T-helper 17 cell (primary cell): ENCODE measurements around the gene KCTD16. TPM values are rescaled to one million over a fixed set of nuclear protein-coding genes. Genes with fewer than 3 reads are reported as not detected.

ENCODE experiments used
- ATAC-seq: fragments of 150-1000 bp; cut with Tn5 transposase; 2 replicates; pipeline ENCODE4 v1.10.0; 2021; ENCODE audit warnings: mild to moderate bottlenecking, moderate library complexity
- DNase-seq, 3 donors: peaks; one replicate each; pipeline versions ENCODE4 v3.0.0 to v3.0.0-alpha.2; 2020 to 2021
- H3K9me3 ChIP-seq: one replicate; pipeline ENCODE4 v1.7.0; 2013; ENCODE audit warnings: low read length, mild to moderate bottlenecking; ENCODE audit not compliant: control insufficient read depth, poor library complexity, severe bottlenecking
- H3K27ac Mint-ChIP-seq: one replicate; pipeline ENCODE4 v1.8.0; 2022; ENCODE audit warnings: mild to moderate bottlenecking, moderate library complexity, mixed read lengths
- H3K27me3 Mint-ChIP-seq: one replicate; pipeline ENCODE4 v1.8.0; 2022; ENCODE audit warnings: mixed read lengths
- H3K36me3 Mint-ChIP-seq: one replicate; pipeline ENCODE4 v1.8.0; 2022; ENCODE audit warnings: low read depth, mixed read lengths
- H3K4me1 Mint-ChIP-seq: one replicate; pipeline ENCODE4 v1.8.0; 2022; ENCODE audit warnings: mild to moderate bottlenecking, mixed read lengths
- H3K4me3 Mint-ChIP-seq: one replicate; pipeline ENCODE4 v1.8.0; 2022; ENCODE audit warnings: mild to moderate bottlenecking, moderate library complexity, mixed read lengths
- total RNA-seq, 4 donors: library from RNA in 2 of 4; stranded (reverse) in 2 of 4; gene quantifications; one replicate each; pipeline ENCODE4 v1.2.3 and lab custom pipeline; 2022 to 2026

The KCTD16 gene
- total RNA-seq, 2 donors from 2014 or later: not detected

DNA sequence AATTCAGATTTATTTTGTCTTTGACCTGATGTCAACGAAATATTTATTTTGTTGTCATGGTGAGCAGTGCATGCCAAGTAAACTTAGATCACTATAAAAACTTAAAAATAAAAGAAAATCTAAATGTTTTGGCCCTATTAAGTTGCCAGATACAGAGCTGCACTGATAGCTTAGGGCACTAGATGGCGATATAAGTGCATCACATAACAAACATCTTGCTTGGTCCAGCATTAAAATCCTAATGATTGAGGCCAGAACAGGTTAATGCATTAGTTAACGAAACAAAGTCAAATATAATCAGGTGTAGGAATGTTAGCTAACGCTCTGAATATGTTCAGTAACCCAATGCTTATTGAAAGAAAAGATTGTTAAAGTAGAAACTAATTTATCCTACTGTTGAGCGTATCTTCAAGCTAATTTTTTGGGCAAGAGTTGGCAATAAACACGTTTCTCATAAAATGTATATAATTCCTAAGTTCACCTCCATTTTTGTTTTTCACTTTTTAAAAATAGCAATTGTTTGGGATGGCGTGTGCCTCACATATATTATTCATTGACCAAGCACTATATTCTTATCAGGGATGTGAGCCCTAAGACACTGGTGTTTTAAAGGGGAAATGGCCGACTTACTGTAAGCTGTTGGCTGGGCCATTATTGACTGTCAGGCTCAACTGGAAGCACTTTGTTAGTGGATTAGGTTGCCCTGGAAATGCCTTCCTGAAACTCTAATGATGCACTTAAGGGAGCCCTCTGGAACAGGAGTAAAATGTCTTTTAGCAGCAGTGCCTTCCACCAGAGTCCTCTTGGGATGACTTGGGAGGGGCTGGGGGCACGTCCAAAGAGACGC is 33.3 kb downstream of the KCTD16 start:
- ATAC-seq (peak; percentile 77), DNase-seq (no peak)
- H3K9me3 ChIP-seq: no peaks in the 10 kb centered on the region
- Mint-ChIP-seq H3K27me3 (peaks cover 71% of the 10 kb centered on the region), H3K36me3 (peaks cover 5% of the 10 kb centered on the region), H3K27ac (no peak overlapping the region), H3K4me1 (peaks cover 7% of the 10 kb centered on the region), H3K4me3 (no peak overlapping the region)

GRCh38 chr5:144205141-144205551 is 34.5 kb downstream of the KCTD16 start:
- ATAC-seq (no peak), DNase-seq (no peak)
- Mint-ChIP-seq H3K36me3 (peaks cover 3% of the 10 kb centered on the region), H3K27me3 (peaks cover 83% of the 10 kb centered on the region), H3K4me3 (no peak overlapping the region), H3K4me1 (peaks cover 7% of the 10 kb centered on the region), H3K27ac (no peak overlapping the region)
- no peaks in the 10 kb centered on the region for H3K9me3 ChIP-seq

- Mint-ChIP-seq H3K27ac (no peak overlapping the region), H3K4me3 (no peak overlapping the region), H3K4me1 (peaks cover 7% of the 10 kb centered on the region), H3K36me3 (peaks cover 3% of the 10 kb centered on the region), H3K27me3 (peaks cover 89% of the 10 kb centered on the region)
- no peaks in the 10 kb centered on the region for H3K9me3 ChIP-seq
- no peak for ATAC-seq
- no peak for DNase-seq
Measured at GRCh38 chr5:144206141-144206540, 35.5 kb downstream of the KCTD16 start.

DNA sequence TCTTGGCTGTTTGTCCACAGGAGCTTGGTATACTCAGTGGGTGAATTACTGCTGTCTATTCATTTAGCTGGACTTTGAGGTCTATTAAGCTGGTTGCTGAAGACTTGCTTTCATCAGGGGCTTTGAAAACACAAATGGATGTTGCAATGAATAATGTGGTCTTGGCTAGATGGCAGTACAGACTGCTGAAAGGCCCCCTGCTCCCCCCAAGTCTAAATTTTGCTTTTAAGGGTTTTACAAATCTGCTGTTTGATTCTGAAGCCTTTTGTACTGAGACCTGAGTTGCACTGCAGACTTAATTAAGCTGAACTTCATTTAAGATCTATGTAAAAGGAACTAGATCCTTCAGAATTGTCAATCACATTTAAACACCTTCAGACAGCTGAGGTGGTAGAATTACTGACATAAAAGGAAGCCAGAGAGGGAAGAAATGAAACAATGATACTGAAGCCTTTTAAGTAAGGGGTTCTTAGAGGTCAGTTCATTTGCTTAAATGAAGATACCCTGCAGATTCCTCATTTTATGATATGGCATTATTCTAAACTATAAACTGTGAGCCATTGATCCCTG is 37.3 kb downstream of the KCTD16 start:
- Mint-ChIP-seq H3K27me3 (peaks cover 85% of the 10 kb centered on the region), H3K4me1 (peaks cover 7% of the 10 kb centered on the region), H3K4me3 (no peak overlapping the region), H3K36me3 (peaks cover 3% of the 10 kb centered on the region), H3K27ac (no peak overlapping the region)
- DNase-seq: no peak
- no peak for ATAC-seq
- H3K9me3 ChIP-seq: no peaks in the 10 kb centered on the region

DNA sequence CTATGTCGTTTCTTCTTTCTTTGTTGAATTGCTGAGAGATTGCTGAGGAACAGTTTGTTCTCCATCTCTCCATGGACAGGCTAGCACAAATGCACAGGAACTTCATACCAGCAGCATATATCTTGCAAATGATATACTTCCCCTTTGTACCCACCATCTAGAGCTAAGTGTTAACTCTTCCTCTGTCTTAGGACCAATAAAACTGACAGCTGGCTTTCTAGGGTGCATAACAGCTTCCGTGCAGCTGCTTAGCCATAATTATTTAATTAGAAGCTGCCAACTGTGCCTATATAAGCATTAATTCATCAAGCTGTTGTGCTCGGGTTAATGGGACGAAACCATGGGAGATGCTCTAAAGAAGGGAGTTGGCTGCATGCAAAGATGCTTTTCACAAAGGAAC is 38.7 kb downstream of the KCTD16 start:
- H3K27me3 Mint-ChIP-seq: peaks cover 87% of the 10 kb centered on the region
- ATAC-seq: no peak
- H3K27ac Mint-ChIP-seq: no peak overlapping the region
- DNase-seq: no peak
- H3K9me3 ChIP-seq: no peaks in the 10 kb centered on the region
- peaks cover 10% of the 10 kb centered on the region for H3K4me1 Mint-ChIP-seq
- no peak overlapping the region for H3K4me3 Mint-ChIP-seq
- peaks cover 7% of the 10 kb centered on the region for H3K36me3 Mint-ChIP-seq

GRCh38 chr5:144210655-144211054 is 40.0 kb downstream of the KCTD16 start:
- H3K36me3 Mint-ChIP-seq: peaks cover 5% of the 10 kb centered on the region
- H3K4me1 Mint-ChIP-seq: peaks cover 3% of the 10 kb centered on the region
- DNase-seq: no peak
- ATAC-seq: no peak
- H3K27ac Mint-ChIP-seq: no peak overlapping the region
- peaks cover 87% of the 10 kb centered on the region for H3K27me3 Mint-ChIP-seq
- H3K9me3 ChIP-seq: no peaks in the 10 kb centered on the region
- no peak overlapping the region for H3K4me3 Mint-ChIP-seq

DNA sequence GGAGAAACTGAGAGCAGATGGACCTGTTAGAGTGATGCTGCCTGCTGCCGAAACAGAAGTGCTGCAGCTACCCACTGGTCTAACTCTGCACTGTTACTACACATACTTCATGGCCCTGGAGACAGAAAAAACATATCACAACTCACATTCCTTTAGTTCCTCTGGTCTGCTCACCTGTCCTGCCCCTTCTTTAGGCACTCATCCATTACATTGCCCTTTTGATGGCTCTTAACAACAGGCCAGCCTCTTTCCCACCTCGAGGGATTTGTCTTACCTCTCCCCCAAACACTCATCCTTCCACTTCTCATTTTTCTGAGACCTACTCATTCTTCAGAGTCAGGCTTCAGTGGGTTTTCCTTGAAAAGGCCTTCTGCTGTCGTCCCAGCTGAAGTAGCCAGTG is 49.2 kb downstream of the KCTD16 start:
- no peaks in the 10 kb centered on the region for H3K36me3 Mint-ChIP-seq
- no peak for ATAC-seq
- no peak for DNase-seq
- H3K9me3 ChIP-seq: no peaks in the 10 kb centered on the region
- H3K4me1 Mint-ChIP-seq: no peaks in the 10 kb centered on the region
- no peak overlapping the region for H3K27ac Mint-ChIP-seq
- H3K27me3 Mint-ChIP-seq: peaks cover 39% of the 10 kb centered on the region
- no peak overlapping the region for H3K4me3 Mint-ChIP-seq

- Mint-ChIP-seq H3K27ac (no peak overlapping the region), H3K4me3 (no peak overlapping the region), H3K36me3 (no peaks in the 10 kb centered on the region), H3K27me3 (peaks cover 8% of the 10 kb centered on the region), H3K4me1 (no peaks in the 10 kb centered on the region)
- no peaks in the 10 kb centered on the region for H3K9me3 ChIP-seq
- DNase-seq (no peak), ATAC-seq (no peak)
Measured at GRCh38 chr5:144227363-144227999, 56.8 kb downstream of the KCTD16 start.

- Mint-ChIP-seq H3K36me3 (no peaks in the 10 kb centered on the region), H3K4me3 (no peak overlapping the region), H3K4me1 (no peaks in the 10 kb centered on the region), H3K27ac (no peak overlapping the region), H3K27me3 (peaks cover 8% of the 10 kb centered on the region)
- DNase-seq: no peak
- H3K9me3 ChIP-seq: no peaks in the 10 kb centered on the region
- ATAC-seq: no peak
Measured at GRCh38 chr5:144230806-144231205, 60.1 kb downstream of the KCTD16 start.

DNA sequence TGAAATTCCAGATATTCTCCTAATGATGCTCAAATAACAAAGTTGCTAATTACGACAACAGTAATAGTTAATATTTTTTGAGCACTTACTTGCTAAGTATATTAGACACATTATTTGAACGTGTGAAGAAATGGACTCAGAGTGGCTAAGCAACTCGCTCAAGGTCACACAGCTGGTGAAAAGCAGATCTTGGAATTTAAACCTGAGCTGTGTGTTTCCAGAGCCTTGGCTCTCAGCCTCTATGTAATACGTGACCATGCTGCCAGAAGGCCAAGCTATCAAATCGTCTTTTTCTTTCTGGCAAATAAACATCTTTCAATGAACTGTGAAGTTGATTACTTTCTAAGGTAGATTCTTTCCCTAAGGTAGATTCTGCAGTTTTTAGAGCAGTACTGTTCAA is 61.6 kb downstream of the KCTD16 start:
- Mint-ChIP-seq H3K27ac (no peak overlapping the region), H3K4me1 (no peaks in the 10 kb centered on the region), H3K36me3 (no peaks in the 10 kb centered on the region), H3K27me3 (peaks cover 16% of the 10 kb centered on the region), H3K4me3 (no peak overlapping the region)
- ATAC-seq (no peak), DNase-seq (no peak)
- no peaks in the 10 kb centered on the region for H3K9me3 ChIP-seq

DNA sequence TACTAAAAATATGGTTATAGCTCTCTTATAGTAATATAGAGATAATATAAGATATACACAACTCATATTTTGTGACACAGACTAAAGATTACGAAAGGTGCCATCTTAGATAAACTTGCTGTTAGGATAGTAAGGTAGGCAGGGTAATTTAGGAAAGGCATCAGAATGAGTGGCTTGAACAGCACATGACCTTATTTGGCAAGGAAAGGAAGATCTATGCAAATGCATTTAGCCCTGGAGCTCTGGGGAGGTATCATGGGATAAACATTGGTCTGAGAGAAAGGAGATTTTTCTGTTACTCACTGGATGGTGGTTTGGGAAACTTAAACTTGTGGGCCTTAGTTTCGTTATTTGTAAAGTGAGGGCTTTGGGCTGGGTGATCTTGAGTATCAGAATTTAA is 65.8 kb downstream of the KCTD16 start:
- no peaks in the 10 kb centered on the region for H3K4me1 Mint-ChIP-seq
- no peak for DNase-seq
- H3K4me3 Mint-ChIP-seq: no peak overlapping the region
- H3K9me3 ChIP-seq: no peaks in the 10 kb centered on the region
- H3K27me3 Mint-ChIP-seq: peaks cover 29% of the 10 kb centered on the region
- no peak for ATAC-seq
- H3K36me3 Mint-ChIP-seq: no peaks in the 10 kb centered on the region
- H3K27ac Mint-ChIP-seq: no peak overlapping the region

- Mint-ChIP-seq H3K27me3 (peaks cover 29% of the 10 kb centered on the region), H3K4me3 (no peak overlapping the region), H3K27ac (no peak overlapping the region), H3K4me1 (no peaks in the 10 kb centered on the region), H3K36me3 (no peaks in the 10 kb centered on the region)
- ATAC-seq (no peak), DNase-seq (no peak)
- H3K9me3 ChIP-seq: no peaks in the 10 kb centered on the region
Measured at GRCh38 chr5:144237851-144238250, 67.2 kb downstream of the KCTD16 start.

GRCh38 chr5:144247131-144247530 is 76.5 kb downstream of the KCTD16 start:
- no peaks in the 10 kb centered on the region for H3K36me3 Mint-ChIP-seq
- no peak overlapping the region for H3K4me3 Mint-ChIP-seq
- no peak for ATAC-seq
- no peaks in the 10 kb centered on the region for H3K4me1 Mint-ChIP-seq
- no peak overlapping the region for H3K27ac Mint-ChIP-seq
- DNase-seq: no peak
- H3K27me3 Mint-ChIP-seq: peaks cover 25% of the 10 kb centered on the region
- H3K9me3 ChIP-seq: no peaks in the 10 kb centered on the region
